Right lobe of liver (tissue), 6 donors: Measurements from ENCODE around the gene VWC2. TPM values are rescaled to one million over a fixed set of nuclear protein-coding genes. Genes with fewer than 3 reads are reported as not detected.

ENCODE experiments used
- ATAC-seq, 4 donors: fragments of 200-7000 bp; cut with Tn5 transposase; one replicate each; pipeline ENCODE4 v1.9.1; 2020; ENCODE audit warnings: mild to moderate bottlenecking in 4 of 4, moderate library complexity in 4 of 4
- DNase-seq, 3 donors: peaks; one replicate each; pipeline ENCODE4 v3.0.0-alpha.2; 2020
- H3K27ac ChIP-seq, 3 donors: fragments of 200-600 bp; one replicate each; pipeline ENCODE4 v1.8.0; 2022
- H3K27me3 ChIP-seq, 2 donors: fragments of 200-600 bp; one replicate each; pipeline ENCODE4 v1.8.0; 2022
- H3K36me3 ChIP-seq, 4 donors: fragments of 200-600 bp; sonication (generic) in 1 of 4; one replicate each; pipeline versions ENCODE4 v1.5.1 to v1.8.0; 2017 to 2022; ENCODE audit warnings: control low read depth in 1 of 4
- H3K4me1 ChIP-seq, 4 donors: fragments of 200-600 bp; sonication (generic) in 1 of 4; one replicate each; pipeline versions ENCODE4 v1.5.1 to v1.8.0; 2017 to 2022; ENCODE audit warnings: control low read depth in 1 of 4
- H3K4me3 ChIP-seq, 3 donors: fragments of 200-600 bp; one replicate each; pipeline ENCODE4 v1.8.0; 2022
- H3K9me3 ChIP-seq, 4 donors: fragments of 200-600 bp; sonication (generic) in 1 of 4; one replicate each; pipeline versions ENCODE4 v1.5.1 to v1.8.0; 2017 to 2022; ENCODE audit warnings: control low read depth in 1 of 4
- CTCF ChIP-seq, 4 donors: fragments of 200-600 bp in 3 of 4; fragments of 450-650 bp in 1 of 4; IDR thresholded peaks; one replicate each; pipeline versions ENCODE4 v1.5.1 to v1.8.0; 2016 to 2022; ENCODE audit warnings: antibody characterized with exemption in 4 of 4, mild to moderate bottlenecking in 2 of 4
- POLR2A ChIP-seq: fragments of 450-650 bp; IDR thresholded peaks from one replicate; pipeline ENCODE4 v1.6.1; 2017; ENCODE audit warnings: antibody characterized with exemption, mild to moderate bottlenecking
- WGBS: methylation state at CpG from one replicate; pipeline ENCODE4 v1.1.6; 2018; ENCODE audit warnings: low coverage, low lambda C conversion rate; ENCODE audit not compliant: insufficient coverage; ENCODE audit errors: missing lambda C conversion rate; 5-methylcytosine and 5-hydroxymethylcytosine counted together
- intact Hi-C, 2 donors: fragments of 100-400 bp; cut with DNase I; formaldehyde crosslinking; loops; one replicate each; pipeline versions ENCODE4 v1.11.2 to v1.14.1; 2022
- total RNA-seq, 6 experiments: library from RNA; depleted of rRNA in 2 of 6; stranded (reverse); fragments of >200 nt in 2 of 6; fragmentation: NEBNext Ultra II Directional in 3 of 6; extraction: Animal tissue kit (Norgen Biotek cat#: 25700) in 3 of 6; gene quantifications; one replicate each; pipeline versions ENCODE4 v1.1.0 to v1.2.4, GENCODE V29; 2016 to 2023
- donor health status: DM: no; HTN: yes; CAD: no.
- donor health status: DM: no; HTN: no; CAD: no.
- donor health status: DM: no; HTN: no; CAD: no.
- donor health status: DM: no; HTN: yes; CAD: no.
- donor health status: DM: no; HTN: yes; CAD: no.

Gene VWC2
- total RNA-seq, 6 experiments from 2014 or later = not detected

DNA sequence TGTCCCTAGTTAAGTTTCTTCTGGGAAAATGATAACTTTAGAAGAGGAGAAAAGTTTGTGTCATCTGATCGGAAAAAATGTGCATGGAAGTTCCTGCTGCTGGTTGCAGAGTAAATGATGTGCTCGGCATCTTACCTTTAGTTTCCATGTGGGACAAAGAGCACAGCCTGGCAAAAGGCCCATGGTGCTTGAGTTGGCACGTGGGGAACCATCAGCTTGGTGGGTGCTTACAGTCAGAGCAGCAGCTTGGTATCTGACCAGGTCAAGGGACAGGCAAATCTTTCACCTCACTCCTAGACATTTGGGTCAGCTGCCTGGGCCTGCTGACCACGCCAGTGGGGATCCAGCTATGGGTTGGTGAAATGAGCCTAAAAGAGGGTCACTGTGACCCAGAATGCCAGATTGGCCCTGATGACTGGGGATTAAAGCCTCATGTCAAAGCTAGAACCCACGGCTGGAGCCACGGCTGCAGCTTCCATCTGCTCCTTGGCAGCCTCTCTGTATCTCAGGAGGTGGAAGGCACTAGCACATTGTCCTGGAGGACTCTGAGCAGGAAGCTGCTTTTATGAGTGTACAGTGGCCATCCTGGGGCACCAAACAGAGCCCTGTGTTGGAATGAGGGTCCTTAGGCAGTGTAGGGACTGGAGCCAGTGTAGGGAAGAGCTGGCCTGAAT is 24.7 kb downstream of the VWC2 start:
- intact Hi-C loops = no loop called here
- no peak for DNase-seq
- ATAC-seq = peak in 1 of 4 donors; percentile 27
- WGBS = 37% methylated on average over 3 of the region's 6 CpGs
- TF ChIP-seq CTCF (IDR thresholded peaks at IDR 0.05) (no peak), POLR2A (no peak)
- Histone ChIP-seq H3K9me3 (no peaks in the 10 kb centered on the region), H3K27me3 (no peaks in the 10 kb centered on the region), H3K27ac (no peak overlapping the region), H3K36me3 (no peaks in the 10 kb centered on the region), H3K4me3 (no peak overlapping the region), H3K4me1 (no peaks in the 10 kb centered on the region)

- intact Hi-C loops = no loop called here
- ATAC-seq (no peak), DNase-seq (no peak)
- H3K4me1 ChIP-seq = no peaks in the 10 kb centered on the region
- 72% methylated on average over 3 of the region's 5 CpGs for WGBS
- no peaks in the 10 kb centered on the region for H3K9me3 ChIP-seq
- TF ChIP-seq CTCF (IDR thresholded peaks at IDR 0.05) (no peak), POLR2A (no peak)
- H3K27me3 ChIP-seq = no peaks in the 10 kb centered on the region
- H3K4me3 ChIP-seq = no peak overlapping the region
- H3K27ac ChIP-seq = no peak overlapping the region
- no peaks in the 10 kb centered on the region for H3K36me3 ChIP-seq
These were observed 26.6 kb downstream of the VWC2 start for GRCh38 chr7:49800031-49800430.

GRCh38 chr7:49802600-49802999 is 29.2 kb downstream of the VWC2 start:
- intact Hi-C loops = no loop called here
- Histone ChIP-seq H3K4me1 (no peaks in the 10 kb centered on the region), H3K27ac (no peak overlapping the region), H3K36me3 (no peaks in the 10 kb centered on the region), H3K9me3 (no peaks in the 10 kb centered on the region), H3K4me3 (no peak overlapping the region), H3K27me3 (no peaks in the 10 kb centered on the region)
- no peak for TF ChIP-seq CTCF (IDR thresholded peaks at IDR 0.05)
- no peak for TF ChIP-seq POLR2A
- WGBS = 73% methylated on average over 7 of the region's 15 CpGs
- ATAC-seq = no peak
- DNase-seq = no peak

DNA sequence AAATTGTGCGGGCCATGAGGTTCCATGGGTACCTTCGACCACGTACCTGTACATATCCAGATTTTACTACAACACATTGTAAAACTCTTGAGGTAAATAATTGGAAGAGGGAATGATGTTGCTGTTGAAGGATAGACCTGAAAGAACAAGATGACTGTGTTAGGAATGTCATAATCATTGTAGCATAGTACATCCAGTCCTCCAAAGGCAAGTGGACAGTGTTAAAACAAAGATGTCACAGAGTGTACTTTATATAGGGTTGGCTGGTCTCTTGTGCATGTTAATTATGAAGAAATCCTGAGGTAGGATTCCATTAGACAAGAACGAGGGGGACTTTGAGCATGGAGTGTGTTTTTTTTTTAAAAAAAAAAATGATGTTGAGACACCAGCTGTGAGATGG is 30.4 kb downstream of the VWC2 start:
- ATAC-seq (no peak), DNase-seq (no peak)
- intact Hi-C loops = no loop called here
- TF ChIP-seq POLR2A = no peak
- TF ChIP-seq CTCF (IDR thresholded peaks at IDR 0.05) = no peak
- WGBS = 53% methylated on average over 4 of the region's 4 CpGs
- H3K4me3 ChIP-seq = no peak overlapping the region
- H3K27me3 ChIP-seq = no peaks in the 10 kb centered on the region
- H3K27ac ChIP-seq = no peak overlapping the region
- no peaks in the 10 kb centered on the region for H3K9me3 ChIP-seq
- no peaks in the 10 kb centered on the region for H3K36me3 ChIP-seq
- H3K4me1 ChIP-seq = no peaks in the 10 kb centered on the region
